HG03457 (cell line): ENCODE measurements around the gene GANC.
A peak's percentile ranks its signal among the peaks of the same experiment; 100 is the strongest.
"Not testable (repeated sequence)": the region's sequence is repeated elsewhere in the genome, so short reads cannot be mapped to it uniquely, and the experiment has no call there.

Experiments
- ATAC-seq: cut with Tn5 transposase; IDR thresholded peaks from one replicate; pipeline ENCODE4 v1.9.1; 2021; ENCODE audit warnings: moderate number of reproducible peaks; ENCODE audit not compliant: unreplicated experiment

Gene GANC

GRCh38 chr15:42272939-42273899 is at the start of gene GANC, which contains the start of gene TMEM87A:
Gene GANC (plus strand): TSS chr15:42273201. CDS start chr15:42274482, 1,281 bp downstream.
Gene TMEM87A (minus strand): TSS chr15:42273433. CDS start chr15:42273398, 35 bp downstream.
- peak; percentile 74 for ATAC-seq

GRCh38 chr15:42226648-42227047 is 46.4 kb upstream of the GANC start:
- ATAC-seq = no peak

DNA sequence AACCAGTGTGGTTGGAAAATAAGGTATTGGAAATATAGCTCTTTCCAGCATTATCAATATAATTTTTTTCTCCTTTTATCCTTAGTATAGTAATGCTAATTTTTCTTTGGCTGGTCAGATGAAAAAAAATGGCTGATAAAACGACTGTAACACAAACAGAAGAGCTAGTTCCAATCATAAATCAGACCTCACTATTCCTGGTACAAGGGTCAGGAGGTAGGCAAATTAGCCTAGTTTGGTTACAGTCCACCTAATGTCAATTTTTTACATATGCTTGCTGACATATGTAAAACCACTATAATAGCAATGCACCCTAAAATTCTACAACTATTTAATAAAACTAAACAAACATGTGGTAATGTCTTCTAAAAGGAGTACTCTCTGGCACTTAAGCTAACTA is 45.0 kb upstream of the GANC start:
- ATAC-seq = no peak

GRCh38 chr15:42228981-42229380 is 44.0 kb upstream of the GANC start:
- not testable (repeated sequence) for ATAC-seq

DNA sequence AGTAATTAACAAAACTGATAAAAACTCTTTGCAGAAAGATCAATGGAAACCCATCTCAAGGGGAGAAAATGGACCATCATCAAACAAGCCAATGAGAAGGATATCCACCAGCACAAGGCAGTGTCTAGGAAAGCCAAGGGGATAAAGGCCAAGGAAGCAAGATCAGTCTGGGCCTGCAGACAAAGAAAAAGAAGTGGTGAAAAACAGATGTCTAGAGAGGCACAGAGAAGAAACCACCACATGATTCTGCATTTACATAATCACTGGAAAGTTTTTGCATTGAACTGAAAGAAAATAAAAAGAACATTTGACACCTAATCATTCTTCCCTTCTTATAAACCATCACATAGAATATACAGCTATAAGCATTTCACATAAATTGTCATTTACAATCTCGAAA is 41.9 kb upstream of the GANC start:
- no peak for ATAC-seq

GRCh38 chr15:42232606-42233005 is 40.4 kb upstream of the GANC start:
- ATAC-seq = no peak

DNA sequence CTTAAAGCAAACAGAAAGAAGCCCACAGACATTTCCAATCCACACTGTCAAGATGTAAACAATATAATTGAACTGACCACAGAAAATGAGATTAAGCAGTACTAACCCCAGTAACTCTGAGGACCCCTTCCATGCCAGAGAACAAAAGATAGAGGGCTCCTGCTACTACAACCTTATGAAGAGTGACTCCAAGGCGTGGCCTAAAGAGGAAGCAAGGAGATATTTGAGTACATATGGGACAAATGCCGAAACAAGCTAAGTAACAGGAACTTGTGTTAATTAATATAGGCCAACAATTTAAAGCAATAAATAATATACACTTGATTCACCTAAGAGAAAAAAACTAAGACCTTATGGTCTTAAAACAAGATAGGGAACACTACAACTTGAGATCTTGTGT is 39.9 kb upstream of the GANC start:
- ATAC-seq = no peak

- ATAC-seq = no peak
These were observed 33.3 kb upstream of the GANC start for GRCh38 chr15:42239528-42240182.

DNA sequence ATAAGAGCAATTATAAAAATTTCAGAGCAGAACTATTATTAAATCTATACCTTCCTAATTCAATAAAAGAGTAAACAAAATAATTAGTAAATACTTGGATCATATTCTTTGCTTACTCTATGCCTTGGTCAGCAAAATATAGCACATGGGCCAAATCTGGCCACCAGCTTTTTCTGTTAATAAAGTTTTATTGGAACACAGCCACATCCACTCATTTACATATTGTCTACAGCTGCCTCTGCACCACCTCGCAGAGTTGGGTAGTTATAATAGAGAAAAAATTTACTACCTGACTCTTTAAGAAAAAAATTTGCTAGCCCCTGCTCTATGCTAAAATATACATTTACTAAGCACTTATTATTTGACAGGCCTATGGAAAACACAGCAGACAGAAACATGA is 32.2 kb upstream of the GANC start:
- no peak for ATAC-seq

DNA sequence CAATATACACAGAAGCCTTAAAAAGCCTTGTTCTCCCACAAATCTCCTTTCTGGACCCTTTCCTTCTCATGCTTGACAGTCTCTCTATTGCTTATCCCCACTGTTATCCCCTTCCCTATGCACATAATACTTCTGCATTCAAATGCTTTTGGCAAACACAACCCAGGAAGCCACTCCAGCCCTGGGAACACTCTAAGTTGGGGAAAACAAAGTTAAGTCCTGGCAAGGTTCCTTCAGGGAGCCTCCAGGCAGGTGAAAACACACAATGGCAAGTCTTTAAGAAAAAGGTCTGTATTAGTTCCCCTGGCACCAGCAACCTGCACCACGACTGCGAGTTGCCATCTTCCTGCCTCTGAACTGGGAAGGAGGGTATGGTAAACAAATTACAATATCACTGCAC is 19.7 kb upstream of the GANC start:
- ATAC-seq = no peak

GRCh38 chr15:42264795-42265194 is 8.2 kb upstream of the GANC start:
- no peak for ATAC-seq

DNA sequence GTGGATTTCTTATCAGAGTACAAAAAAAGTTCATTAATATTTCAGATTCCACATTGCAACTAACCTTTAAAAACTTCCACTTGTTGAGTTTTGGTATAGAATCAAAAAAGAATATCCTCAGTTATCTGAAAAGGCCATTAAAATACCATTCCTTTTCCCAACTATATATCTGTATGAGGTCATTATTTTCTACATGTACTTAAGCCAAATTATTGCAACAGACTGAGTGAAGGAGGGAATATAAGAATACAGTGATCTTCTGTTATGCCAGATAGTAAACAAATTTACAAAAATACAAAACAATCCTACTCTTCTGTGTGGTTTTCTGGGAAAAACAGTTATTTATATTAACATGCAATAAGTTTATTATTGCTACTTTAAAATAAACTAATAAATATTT is 5.7 kb upstream of the GANC start:
- ATAC-seq = no peak

DNA sequence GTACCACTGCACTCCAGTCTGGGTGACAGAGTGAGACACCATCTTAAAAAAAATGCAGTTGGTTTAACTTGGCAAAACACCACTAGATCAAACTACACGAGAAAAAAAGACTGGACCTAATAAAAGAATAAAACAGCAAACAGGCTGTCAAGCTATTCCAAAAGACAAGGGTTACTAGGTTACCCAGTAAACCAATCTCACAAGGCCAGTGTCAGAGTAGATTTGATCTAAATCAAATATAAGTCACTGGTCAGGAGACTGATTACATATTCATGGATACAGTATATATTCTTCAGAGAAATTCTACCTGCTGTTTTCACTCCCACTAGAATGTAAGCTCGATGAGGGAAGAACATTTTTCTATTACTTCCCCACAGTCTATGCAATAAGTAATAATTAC is 2.5 kb upstream of the GANC start:
- no peak for ATAC-seq

DNA sequence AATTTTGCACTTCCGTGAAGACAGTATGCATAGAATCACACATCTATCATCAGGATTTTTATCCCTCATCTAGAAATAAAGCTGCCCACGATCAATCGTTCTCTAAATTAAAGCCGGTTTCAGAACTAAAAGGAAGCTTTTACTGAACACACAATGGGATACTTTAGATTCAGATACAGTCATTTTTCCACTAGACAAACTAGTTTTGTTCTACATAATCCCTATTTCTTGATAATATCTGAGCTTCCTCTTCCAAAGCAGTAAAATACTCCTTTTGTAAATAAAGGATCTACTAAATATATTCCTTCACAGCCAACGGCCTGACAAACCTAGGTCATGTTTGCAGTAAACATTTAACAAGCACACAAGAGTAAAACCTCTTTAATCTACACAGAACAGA is 2.0 kb upstream of the GANC start:
- ATAC-seq = no peak

- ATAC-seq = peak; percentile 21
These were observed 1.1 kb downstream of the GANC start for GRCh38 chr15:42273900-42274701.

GRCh38 chr15:42274702-42274989 is 1.6 kb downstream of the GANC start:
- no peak for ATAC-seq

DNA sequence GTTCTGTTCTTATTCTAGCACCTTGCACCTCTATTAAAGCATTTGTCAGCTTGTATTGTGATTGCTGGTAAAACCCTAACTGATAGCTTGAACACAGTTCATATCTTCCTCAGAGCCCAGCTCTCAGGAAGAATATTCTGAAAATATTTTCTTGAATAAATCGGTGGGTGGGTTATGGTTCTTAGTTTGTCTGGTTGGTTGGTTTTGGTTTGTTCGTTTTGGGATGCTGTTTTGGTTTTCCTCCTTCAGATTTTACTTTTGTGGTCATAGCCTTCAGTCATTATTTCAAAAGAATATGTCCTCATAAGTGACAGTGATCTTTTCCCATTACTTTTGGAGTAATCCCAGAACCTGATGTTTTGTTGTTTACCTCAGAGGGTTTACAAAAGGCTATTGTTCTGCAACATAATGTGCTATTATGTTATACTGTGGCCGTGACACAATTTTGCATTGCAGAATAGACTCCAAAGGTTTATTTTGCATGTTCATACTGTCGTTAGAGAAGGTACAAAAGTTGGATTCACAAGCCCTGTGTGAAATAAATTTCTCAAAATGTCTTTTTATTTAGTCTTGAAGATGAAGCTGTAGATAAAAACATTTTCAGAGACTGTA is 2.9 kb downstream of the GANC start:
- ATAC-seq = no peak

DNA sequence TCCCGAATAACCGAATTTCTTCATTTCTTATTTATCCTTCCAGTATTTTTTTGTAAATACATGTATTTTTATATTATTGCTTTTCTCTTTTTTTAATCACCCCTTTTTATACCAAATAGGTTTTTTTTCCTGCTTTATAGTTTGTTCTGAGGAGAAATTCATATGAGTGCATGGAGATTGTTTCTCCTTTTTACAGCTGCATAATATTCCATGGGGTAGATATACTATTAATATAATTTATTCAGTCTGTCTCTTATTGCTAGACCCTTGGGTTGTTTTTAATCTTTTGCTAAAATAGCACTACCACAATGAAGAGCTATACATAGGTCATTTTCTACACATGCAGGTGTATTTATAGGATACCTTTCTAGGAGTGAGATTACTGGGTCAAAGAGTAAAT is 3.8 kb downstream of the GANC start:
- no peak for ATAC-seq

- ATAC-seq = no peak
These were observed 6.3 kb downstream of the GANC start for GRCh38 chr15:42279234-42279723.

GRCh38 chr15:42282344-42282743 is 9.3 kb downstream of the GANC start:
- ATAC-seq = no peak

GRCh38 chr15:42282926-42283325 is 9.9 kb downstream of the GANC start:
- ATAC-seq = no peak
